ENCODE measurements around the gene SKAP1.
"Not testable (repeated sequence)": the region's sequence is repeated elsewhere in the genome, so short reads cannot be mapped to it uniquely, and the experiment has no call there.

GRCh38 chr17:48337903-48338302, 92.1 kb downstream of the SKAP1 start:
- TF ChIP-seq CTCF (conservative IDR thresholded peaks at IDR 0.05; ENCODE audit: low read length), result 0 out of 2 replicates have a peak, but pooled peaks have one; percentile 21
- not testable (repeated sequence) for TF ChIP-seq EZH2phosphoT487 (IDR thresholded peaks at IDR 0.05; ENCODE audit: borderline replicate concordance, low read depth, low read length)

Measured in OCI-LY7 (cell line).